NT2/D1 (cell line): ENCODE results near the gene SELENOH.
"Not testable (repeated sequence)": the region's sequence is repeated elsewhere in the genome, so short reads cannot be mapped to it uniquely, and the experiment has no call there.

ENCODE experiments used
- SUZ12 ChIP-seq: IDR thresholded peaks from 2 replicates; pipeline ENCODE4 v1.6.1; 2011; ENCODE audit not compliant: insufficient read length, insufficient read depth; ENCODE audit errors: extremely low read depth
- YY1 ChIP-seq: IDR thresholded peaks from 2 replicates; pipeline ENCODE4 v1.6.1; 2011; ENCODE audit not compliant: insufficient read length, insufficient read depth
- ZNF274 ChIP-seq: IDR thresholded peaks from 2 replicates; pipeline ENCODE4 v1.6.1; 2011; ENCODE audit warnings: mild to moderate bottlenecking, low read depth, low read length

- TF ChIP-seq SUZ12, YY1, ZNF274: not testable (repeated sequence)
Observed at GRCh38 chr11:57716726-57717125, 24.6 kb upstream of the SELENOH start.
